Thyroid gland (tissue), 4 donors: ENCODE results near the gene MYCN.

Experiments used
- POLR2A ChIP-seq, 2 donors: fragments of 450-650 bp; IDR thresholded peaks; one replicate each; pipeline ENCODE4 v1.6.1; 2017; ENCODE audit warnings: antibody characterized with exemption in 2 of 2, mild to moderate bottlenecking in 2 of 2, moderate library complexity in 1 of 2
- TF ChIP-seq, protein P1 (sequence below), 6 experiments: fragments of 200-600 bp in 3 of 6; fragments of 450-650 bp in 3 of 6; sonication (generic) in 3 of 6; IDR thresholded peaks; one replicate each; pipeline ENCODE4 v1.5.1; 2016 to 2019; ENCODE audit warnings: antibody characterized with exemption in 6 of 6, mild to moderate bottlenecking in 2 of 6, inconsistent platforms in 1 of 6, moderate library complexity in 1 of 6

GRCh38 chr2:15974565-15975260 is 34.4 kb downstream of the MYCN start:
- TF ChIP-seq, protein P1, sequence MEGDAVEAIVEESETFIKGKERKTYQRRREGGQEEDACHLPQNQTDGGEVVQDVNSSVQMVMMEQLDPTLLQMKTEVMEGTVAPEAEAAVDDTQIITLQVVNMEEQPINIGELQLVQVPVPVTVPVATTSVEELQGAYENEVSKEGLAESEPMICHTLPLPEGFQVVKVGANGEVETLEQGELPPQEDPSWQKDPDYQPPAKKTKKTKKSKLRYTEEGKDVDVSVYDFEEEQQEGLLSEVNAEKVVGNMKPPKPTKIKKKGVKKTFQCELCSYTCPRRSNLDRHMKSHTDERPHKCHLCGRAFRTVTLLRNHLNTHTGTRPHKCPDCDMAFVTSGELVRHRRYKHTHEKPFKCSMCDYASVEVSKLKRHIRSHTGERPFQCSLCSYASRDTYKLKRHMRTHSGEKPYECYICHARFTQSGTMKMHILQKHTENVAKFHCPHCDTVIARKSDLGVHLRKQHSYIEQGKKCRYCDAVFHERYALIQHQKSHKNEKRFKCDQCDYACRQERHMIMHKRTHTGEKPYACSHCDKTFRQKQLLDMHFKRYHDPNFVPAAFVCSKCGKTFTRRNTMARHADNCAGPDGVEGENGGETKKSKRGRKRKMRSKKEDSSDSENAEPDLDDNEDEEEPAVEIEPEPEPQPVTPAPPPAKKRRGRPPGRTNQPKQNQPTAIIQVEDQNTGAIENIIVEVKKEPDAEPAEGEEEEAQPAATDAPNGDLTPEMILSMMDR (IDR thresholded peaks at IDR 0.05) = no peak
- no peak for TF ChIP-seq POLR2A (IDR thresholded peaks at IDR 0.05)
